Esophagus muscularis mucosa (tissue), 4 donors: ENCODE results near the gene PXN. TPM values are rescaled to one million over a fixed set of nuclear protein-coding genes. Genes with fewer than 3 reads are reported as not detected.
"Not testable (repeated sequence)": the region's sequence is repeated elsewhere in the genome, so short reads cannot be mapped to it uniquely, and the experiment has no call there.

ENCODE experiments used
- DNase-seq: peaks from one replicate; pipeline ENCODE4 v3.0.0-alpha.2; 2017; ENCODE audit errors: extremely low spot score
- H3K27ac ChIP-seq, 4 donors: fragments of 200-600 bp; sonication (generic); replicated peaks in 1 of 4; 1 replicate in 3 of 4; 2 replicates in 1 of 4; pipeline ENCODE4 v1.5.1; 2016 to 2019; ENCODE audit warnings: mild to moderate bottlenecking in 1 of 4
- H3K27me3 ChIP-seq, 4 donors: fragments of 200-600 bp; sonication (generic); one replicate each; pipeline versions ENCODE4 v1.5.1 to v1.6.0; 2016 to 2019
- H3K36me3 ChIP-seq, 4 donors: fragments of 200-600 bp; sonication (generic); one replicate each; pipeline ENCODE4 v1.5.1; 2016 to 2019
- H3K4me1 ChIP-seq, 4 donors: fragments of 200-600 bp; sonication (generic); one replicate each; pipeline ENCODE4 v1.5.1; 2016 to 2019
- H3K4me3 ChIP-seq, 4 donors: fragments of 200-600 bp; sonication (generic); 1 replicate in 2 of 4; 2 replicates in 2 of 4; pipeline ENCODE4 v1.5.1; 2016 to 2019; ENCODE audit warnings: mild to moderate bottlenecking in 4 of 4, moderate library complexity in 1 of 4
- H3K9me3 ChIP-seq, 4 donors: fragments of 200-600 bp; sonication (generic); 1 replicate in 3 of 4; 2 replicates in 1 of 4; pipeline ENCODE4 v1.5.1; 2016 to 2019
- EP300 ChIP-seq: sonication (generic); formaldehyde crosslinking; IDR thresholded peaks from one replicate; pipeline ENCODE4 v1.6.1; 2017; ENCODE audit warnings: antibody characterized with exemption
- POLR2A ChIP-seq: fragments of 450-650 bp; IDR thresholded peaks from one replicate; pipeline ENCODE4 v1.6.1; 2017; ENCODE audit warnings: antibody characterized with exemption, moderate library complexity, mild to moderate bottlenecking, low read depth
- POLR2AphosphoS5 ChIP-seq, 2 donors: sonication (generic); formaldehyde crosslinking; IDR thresholded peaks; one replicate each; pipeline ENCODE4 v1.6.1; 2017; ENCODE audit warnings: antibody characterized with exemption in 2 of 2
- WGBS: methylation state at CpG from one replicate; pipeline ENCODE4 v1.1.5; 2018; 5-methylcytosine and 5-hydroxymethylcytosine counted together
- intact Hi-C: fragments of 100-400 bp; cut with DNase I; formaldehyde crosslinking; loops from one replicate; pipeline ENCODE4 v1.15.1; 2023
- total RNA-seq, 4 donors: library from RNA; depleted of rRNA; stranded (reverse); fragments of >200 nt; gene quantifications; one replicate each; pipeline versions ENCODE4 v1.1.0 to v1.2.1, GENCODE V29; 2016
- TF ChIP-seq, protein P1 (sequence below), 3 experiments: fragments of 200-600 bp in 2 of 3; fragments of 450-650 bp in 1 of 3; sonication (generic) in 2 of 3; IDR thresholded peaks; one replicate each; pipeline ENCODE4 v1.5.1; 2017 to 2019; ENCODE audit warnings: antibody characterized with exemption in 3 of 3, mild to moderate bottlenecking in 2 of 3, moderate library complexity in 1 of 3

The PXN gene
- total RNA-seq, 4 donors from 2014 or later = 51.9 to 89.4 (median 71.9) TPM

DNA sequence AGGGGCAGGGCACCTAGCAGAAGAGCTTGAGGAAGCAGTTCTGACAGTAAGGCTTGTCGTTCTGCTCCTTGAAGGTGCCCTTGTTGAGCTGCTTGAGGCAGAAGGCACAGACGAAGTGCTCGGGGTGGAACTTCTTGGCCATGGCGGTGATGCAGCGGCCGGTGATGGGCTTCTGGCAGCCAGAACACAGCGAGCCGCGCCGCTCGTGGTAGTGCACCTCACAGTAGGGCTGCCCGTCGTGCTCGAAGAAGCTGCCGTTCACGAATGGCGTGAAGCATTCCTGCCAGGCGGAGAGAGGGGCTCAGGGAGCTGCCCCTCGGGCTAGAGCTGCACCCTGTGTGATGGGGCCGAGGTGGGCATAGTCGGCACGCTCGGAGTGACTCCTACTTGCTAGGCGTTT is 53.2 kb downstream of the PXN start:
- DNase-seq = no peak
- intact Hi-C loops = no loop called here
- TF ChIP-seq EP300 = no peak
- TF ChIP-seq, protein P1, sequence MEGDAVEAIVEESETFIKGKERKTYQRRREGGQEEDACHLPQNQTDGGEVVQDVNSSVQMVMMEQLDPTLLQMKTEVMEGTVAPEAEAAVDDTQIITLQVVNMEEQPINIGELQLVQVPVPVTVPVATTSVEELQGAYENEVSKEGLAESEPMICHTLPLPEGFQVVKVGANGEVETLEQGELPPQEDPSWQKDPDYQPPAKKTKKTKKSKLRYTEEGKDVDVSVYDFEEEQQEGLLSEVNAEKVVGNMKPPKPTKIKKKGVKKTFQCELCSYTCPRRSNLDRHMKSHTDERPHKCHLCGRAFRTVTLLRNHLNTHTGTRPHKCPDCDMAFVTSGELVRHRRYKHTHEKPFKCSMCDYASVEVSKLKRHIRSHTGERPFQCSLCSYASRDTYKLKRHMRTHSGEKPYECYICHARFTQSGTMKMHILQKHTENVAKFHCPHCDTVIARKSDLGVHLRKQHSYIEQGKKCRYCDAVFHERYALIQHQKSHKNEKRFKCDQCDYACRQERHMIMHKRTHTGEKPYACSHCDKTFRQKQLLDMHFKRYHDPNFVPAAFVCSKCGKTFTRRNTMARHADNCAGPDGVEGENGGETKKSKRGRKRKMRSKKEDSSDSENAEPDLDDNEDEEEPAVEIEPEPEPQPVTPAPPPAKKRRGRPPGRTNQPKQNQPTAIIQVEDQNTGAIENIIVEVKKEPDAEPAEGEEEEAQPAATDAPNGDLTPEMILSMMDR (IDR thresholded peaks at IDR 0.05) = no peak
- TF ChIP-seq POLR2AphosphoS5 (IDR thresholded peaks at IDR 0.05) = no peak
- Histone ChIP-seq H3K36me3 (peaks cover 67 to 85% (median 82%) of the 10 kb centered on the region in 4 donors), H3K4me3 (no peak overlapping the region), H3K4me1 (no peaks in the 10 kb centered on the region), H3K27ac (no peak overlapping the region), H3K9me3 (no peaks in the 10 kb centered on the region), H3K27me3 (no peaks in the 10 kb centered on the region)
- WGBS = 91% methylated on average over 15 of the region's 24 CpGs

GRCh38 chr12:120211904-120212283 is 53.6 kb downstream of the PXN start:
- WGBS = 89% methylated on average over 4 of the region's 9 CpGs
- Histone ChIP-seq H3K9me3 (no peaks in the 10 kb centered on the region), H3K27me3 (no peaks in the 10 kb centered on the region), H3K4me3 (no peak overlapping the region), H3K4me1 (no peaks in the 10 kb centered on the region), H3K36me3 (peaks cover 67 to 85% (median 82%) of the 10 kb centered on the region in 4 donors), H3K27ac (no peak overlapping the region)
- TF ChIP-seq POLR2AphosphoS5 (IDR thresholded peaks at IDR 0.05) = no peak
- TF ChIP-seq, protein P1 (IDR thresholded peaks at IDR 0.05) = no peak
- TF ChIP-seq EP300 = no peak
- no peak for TF ChIP-seq POLR2A
- DNase-seq = no peak
- intact Hi-C loops = no loop called here

DNA sequence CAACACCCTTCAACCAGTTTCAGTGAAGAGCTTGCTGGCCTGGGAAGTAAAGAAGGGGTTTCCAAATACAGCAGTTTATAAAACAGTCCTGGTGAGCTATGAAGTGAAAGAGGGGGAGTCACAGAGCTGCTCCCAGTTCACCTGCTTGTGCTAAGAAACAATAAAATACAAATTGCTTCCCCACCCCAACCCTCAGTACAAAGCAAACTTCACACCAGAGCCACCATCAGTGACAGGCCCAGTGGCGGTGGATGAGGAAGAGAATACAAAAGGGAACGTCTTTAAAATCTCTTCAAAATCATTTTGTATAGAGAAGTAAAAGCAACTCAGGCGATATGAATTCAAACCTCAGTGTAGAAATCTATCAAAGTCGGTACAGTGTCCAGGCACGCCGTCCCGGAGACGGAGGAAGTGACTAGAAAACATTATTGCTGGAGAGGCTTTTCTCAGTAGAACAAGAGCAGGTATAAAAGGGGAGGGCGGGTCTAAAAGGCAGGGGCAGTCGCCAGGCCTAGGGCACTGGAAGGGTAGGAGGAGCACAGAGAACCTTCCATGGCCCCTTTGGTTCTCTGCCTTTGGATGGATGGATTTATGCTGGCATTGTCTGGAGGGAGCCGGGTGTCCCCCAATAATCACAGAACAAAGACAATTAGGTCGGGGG is 54.2 kb downstream of the PXN start:
- intact Hi-C loops = no loop called here
- Histone ChIP-seq H3K4me3 (no peak overlapping the region), H3K4me1 (no peaks in the 10 kb centered on the region), H3K36me3 (peaks cover 68 to 84% (median 78%) of the 10 kb centered on the region in 4 donors), H3K27me3 (no peaks in the 10 kb centered on the region), H3K9me3 (no peaks in the 10 kb centered on the region), H3K27ac (no peak overlapping the region)
- DNase-seq = no peak
- TF ChIP-seq POLR2AphosphoS5 (IDR thresholded peaks at IDR 0.05) (no peak), POLR2A (no peak), EP300 (no peak)
- TF ChIP-seq, protein P1 (IDR thresholded peaks at IDR 0.05) = no peak
- 83% methylated on average over 12 of the region's 12 CpGs for WGBS

DNA sequence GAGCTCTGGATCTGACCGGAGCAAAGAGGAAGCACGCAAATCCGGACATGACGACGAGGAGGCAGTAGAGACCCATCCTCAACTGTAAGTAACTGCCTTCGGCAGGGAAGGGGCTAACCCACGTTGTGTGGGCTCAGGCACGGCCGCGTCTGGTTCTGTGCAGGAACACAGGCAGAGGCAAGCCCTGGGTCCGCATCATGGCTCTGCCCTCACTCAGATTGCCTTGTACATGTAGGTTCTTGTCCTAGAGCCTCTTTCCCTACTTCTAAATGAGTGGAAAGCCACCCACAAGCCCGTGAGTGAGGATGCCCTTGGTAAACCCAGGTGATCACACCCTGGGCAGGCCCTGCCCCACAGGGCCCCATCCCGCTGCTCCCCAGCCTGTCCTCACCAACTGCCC is 55.7 kb downstream of the PXN start:
- Histone ChIP-seq H3K9me3 (no peaks in the 10 kb centered on the region), H3K36me3 (peaks cover 54 to 69% (median 63%) of the 10 kb centered on the region in 4 donors), H3K4me1 (no peaks in the 10 kb centered on the region), H3K27me3 (no peaks in the 10 kb centered on the region), H3K4me3 (no peak overlapping the region), H3K27ac (no peak overlapping the region)
- TF ChIP-seq POLR2AphosphoS5 (IDR thresholded peaks at IDR 0.05) (no peak), POLR2A (no peak), EP300 (no peak)
- TF ChIP-seq, protein P1 (IDR thresholded peaks at IDR 0.05) = no peak
- intact Hi-C loops = no loop called here
- 89% methylated on average over 13 of the region's 13 CpGs for WGBS
- DNase-seq = no peak

GRCh38 chr12:120207227-120207626 is 58.3 kb downstream of the PXN start:
- no peak overlapping the region for H3K4me3 ChIP-seq
- H3K36me3 ChIP-seq = peaks cover 29 to 43% (median 37%) of the 10 kb centered on the region in 4 donors
- intact Hi-C loops = no loop called here
- no peaks in the 10 kb centered on the region for H3K27me3 ChIP-seq
- TF ChIP-seq, protein P1 (IDR thresholded peaks at IDR 0.05) = no peak
- TF ChIP-seq POLR2AphosphoS5 (IDR thresholded peaks at IDR 0.05) = no peak
- no peak for TF ChIP-seq POLR2A
- no peak for TF ChIP-seq EP300
- no peak for DNase-seq
- WGBS = 98% methylated on average over 11 of the region's 13 CpGs
- no peaks in the 10 kb centered on the region for H3K9me3 ChIP-seq
- H3K4me1 ChIP-seq = peaks cover 0 to 1% (median under 1%) of the 10 kb centered on the region in 4 donors
- no peak overlapping the region for H3K27ac ChIP-seq

DNA sequence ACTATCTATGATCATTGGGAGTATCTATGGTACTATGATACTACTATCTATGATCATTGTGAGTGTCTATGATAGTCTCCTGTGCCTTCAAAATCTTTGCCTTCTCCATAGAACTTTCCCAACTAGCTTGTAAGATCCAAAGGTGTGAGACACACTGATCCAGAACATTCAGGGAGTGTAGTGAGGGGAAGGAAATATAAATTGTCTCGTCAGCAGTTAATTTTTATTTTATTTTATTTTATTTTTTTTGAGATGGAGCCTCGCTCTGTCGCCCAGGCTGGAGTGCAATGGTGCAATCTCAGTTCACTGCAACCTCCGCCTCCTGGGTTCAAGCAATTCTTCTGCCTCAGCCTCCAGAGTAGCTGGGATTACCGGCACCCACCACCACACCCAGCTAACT is 58.7 kb downstream of the PXN start:
- H3K4me3 ChIP-seq, H3K4me1 ChIP-seq, H3K27me3 ChIP-seq, H3K27ac ChIP-seq, DNase-seq, intact Hi-C loops, H3K9me3 ChIP-seq: not testable (repeated sequence)
- H3K36me3 ChIP-seq = peaks cover 24 to 38% (median 32%) of the 10 kb centered on the region in 4 donors
- 95% methylated on average over 5 of the region's 5 CpGs for WGBS
